ENCODE data around the gene CNOT8. TPM values are rescaled to one million over a fixed set of nuclear protein-coding genes. Genes with fewer than 3 reads are reported as not detected.
A peak's percentile ranks its signal among the peaks of the same experiment; 100 is the strongest.
"Not testable (repeated sequence)": the region's sequence is repeated elsewhere in the genome, so short reads cannot be mapped to it uniquely, and the experiment has no call there.

Gene CNOT8
- 44.6 TPM for polyA plus RNA-seq (2013, experiment 1 of 2; ENCODE audit: insufficient read length)
- polyA plus RNA-seq (2013, experiment 2 of 2; ENCODE audit: insufficient read length) = 38.4 TPM

DNA sequence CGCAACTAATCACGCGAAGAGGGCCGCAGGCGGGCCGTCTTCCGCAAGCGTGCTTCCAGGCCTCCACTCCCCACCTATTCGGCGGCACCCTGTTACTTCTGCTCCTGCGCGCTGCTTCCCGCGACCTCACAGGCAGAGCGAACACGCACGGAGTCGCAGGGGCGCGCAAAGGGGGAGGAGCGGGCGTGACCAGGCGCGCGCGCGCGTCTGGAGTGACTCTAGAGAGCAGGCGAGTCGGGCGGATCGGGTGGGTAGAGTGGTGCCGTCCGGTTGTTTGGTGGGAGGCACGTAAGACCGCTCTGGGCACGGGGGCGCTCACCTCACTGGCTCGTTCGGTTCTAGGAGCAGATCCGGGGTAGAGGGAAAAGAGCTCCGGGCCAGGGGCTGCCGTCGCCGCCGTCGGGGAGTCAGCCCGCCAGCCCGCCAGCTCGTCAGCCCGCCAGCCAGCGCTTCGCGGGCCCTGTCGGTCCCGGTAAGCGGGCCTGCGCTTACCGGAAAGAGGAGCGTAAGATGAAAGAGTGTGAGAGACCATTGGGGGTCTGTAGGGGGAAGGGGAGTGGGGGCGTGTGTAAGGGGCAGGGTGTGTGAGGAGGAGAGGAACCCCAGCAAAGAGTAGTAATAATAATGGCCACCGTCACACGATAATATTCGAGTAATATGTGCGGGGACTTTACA is at the start of gene CNOT8:
CNOT8 (plus strand) TSS at position 331 of the 675 bp plus-strand sequence. CDS start 4,652 bp downstream, outside the sequence.
- DNase-seq = peak; percentile 97

DNA sequence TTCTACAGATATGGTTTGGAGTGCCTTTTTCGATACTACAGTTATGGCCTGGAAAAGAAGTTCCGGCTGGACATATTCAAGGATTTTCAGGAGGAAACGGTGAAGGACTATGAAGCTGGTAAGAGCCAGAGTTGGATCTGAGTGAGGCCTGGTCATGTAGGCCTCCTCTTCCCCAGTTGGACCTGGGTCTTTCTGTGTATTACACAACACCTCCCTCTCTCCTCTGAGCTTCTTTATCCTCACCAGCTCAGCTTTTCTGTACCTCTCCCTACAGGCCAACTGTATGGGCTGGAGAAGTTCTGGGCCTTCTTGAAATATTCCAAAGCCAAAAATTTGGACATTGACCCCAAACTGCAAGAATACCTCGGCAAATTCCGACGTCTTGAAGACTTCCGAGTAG is 47.2 kb upstream of the CNOT8 start:
- DNase-seq = no peak

DNA sequence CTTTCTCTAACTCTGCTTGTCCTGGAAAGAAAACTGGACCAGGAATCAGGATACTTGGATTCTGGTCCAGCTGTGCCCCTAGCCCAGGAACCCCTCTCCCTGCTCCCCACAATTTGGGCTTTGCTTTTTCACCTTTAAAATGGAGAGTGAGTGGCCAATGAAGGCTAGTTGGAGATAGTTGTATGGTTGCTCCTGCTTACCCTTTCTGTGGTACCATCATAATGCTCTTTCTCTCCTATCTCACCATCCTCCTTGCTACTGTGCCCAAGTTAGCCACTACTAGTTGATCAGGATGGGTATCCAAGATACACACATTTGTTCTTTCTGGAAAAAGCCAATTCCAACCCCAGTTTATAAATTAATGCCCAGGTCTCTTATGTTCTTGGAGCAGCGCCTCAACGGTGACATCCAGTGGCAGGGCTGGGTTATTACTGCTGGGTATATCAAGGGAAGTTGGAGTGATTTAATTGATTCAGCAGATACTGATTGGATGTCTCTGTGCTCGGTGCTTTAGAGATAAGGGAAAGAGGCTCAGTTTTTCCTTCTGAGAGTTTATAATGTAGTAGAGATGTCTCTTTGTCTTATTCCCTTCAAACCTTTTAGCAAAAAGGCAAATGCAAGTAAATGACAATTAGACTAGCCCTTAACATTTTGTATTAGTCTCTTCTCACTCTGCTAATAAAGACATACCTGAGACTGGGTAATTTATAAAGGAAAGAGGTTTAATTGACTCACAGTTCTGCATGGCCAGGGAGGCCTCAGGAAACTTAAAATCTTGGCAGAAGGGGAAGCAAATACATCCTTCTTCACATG is 46.6 kb upstream of the CNOT8 start:
- DNase-seq = peak; percentile 61

DNA sequence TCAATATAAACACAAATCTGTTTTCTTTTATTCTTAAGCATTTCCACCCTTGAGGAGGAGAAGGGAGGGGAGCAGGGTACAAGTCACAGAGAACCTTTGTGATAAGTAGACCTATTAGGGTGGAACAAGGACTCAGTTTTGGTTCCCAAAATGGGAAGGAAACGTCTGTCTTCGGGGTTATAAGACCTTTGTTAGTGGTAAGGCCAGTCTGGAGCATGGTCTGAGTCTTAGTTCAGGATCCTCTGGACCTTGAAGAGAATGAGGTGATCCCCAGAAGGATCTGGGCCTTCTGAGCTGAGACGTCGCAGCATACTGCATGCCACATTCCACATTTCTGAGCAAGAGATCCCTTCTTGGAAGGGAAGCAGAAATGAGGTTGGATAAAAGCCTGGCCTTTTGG is 45.3 kb upstream of the CNOT8 start:
- no peak for DNase-seq

GRCh38 chr5:154813736-154814135 is 44.7 kb upstream of the CNOT8 start:
- DNase-seq = no peak

DNA sequence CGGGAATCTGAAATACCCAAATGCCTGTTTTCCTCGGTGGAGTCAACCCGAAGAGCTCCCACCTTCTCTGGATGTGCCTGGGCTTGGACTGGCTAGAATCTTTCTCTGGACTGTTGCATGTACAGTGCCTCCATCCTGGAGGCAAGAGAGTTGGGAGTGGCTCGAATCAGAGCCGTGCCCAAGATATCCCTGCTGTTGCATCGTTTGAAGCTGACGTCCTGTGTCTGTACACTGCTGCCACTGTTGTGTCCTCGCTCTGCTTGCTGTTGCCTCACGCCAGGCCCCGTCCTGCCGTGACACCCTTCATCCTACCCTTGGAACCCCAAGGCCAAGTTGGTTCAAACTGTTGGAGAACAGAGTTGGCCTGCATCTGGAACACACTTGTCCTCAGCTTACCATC is 43.4 kb upstream of the CNOT8 start:
- no peak for DNase-seq

DNA sequence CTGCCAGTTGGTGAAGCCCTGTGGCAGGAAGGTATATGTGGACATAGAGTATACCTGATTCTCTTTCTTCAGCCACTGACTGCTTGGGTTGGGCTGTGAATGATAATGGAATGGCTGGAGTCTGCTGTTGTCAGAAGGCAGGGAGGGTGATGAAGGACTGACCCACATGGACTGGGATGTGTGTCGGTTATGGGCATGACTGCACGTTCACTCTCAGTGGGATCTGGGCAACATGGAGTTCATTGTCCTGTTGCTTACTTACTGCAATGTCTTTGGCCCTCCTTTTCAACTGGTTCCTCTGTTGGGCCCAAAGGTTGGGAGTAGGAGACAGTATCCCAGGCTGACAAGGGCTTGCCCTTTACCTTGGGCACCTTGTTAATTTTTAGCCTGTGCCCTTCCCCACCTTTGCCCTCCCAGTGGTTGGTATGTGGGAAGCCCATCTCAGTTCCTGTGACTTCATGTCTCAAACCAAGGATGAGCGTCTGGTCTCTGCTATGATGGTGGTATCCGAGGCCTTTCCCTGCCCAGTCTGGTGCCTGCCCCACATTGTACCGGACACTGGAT is 42.7 kb upstream of the CNOT8 start:
- no peak for DNase-seq

GRCh38 chr5:154816891-154817492 is 41.4 kb upstream of the CNOT8 start:
- no peak for DNase-seq

DNA sequence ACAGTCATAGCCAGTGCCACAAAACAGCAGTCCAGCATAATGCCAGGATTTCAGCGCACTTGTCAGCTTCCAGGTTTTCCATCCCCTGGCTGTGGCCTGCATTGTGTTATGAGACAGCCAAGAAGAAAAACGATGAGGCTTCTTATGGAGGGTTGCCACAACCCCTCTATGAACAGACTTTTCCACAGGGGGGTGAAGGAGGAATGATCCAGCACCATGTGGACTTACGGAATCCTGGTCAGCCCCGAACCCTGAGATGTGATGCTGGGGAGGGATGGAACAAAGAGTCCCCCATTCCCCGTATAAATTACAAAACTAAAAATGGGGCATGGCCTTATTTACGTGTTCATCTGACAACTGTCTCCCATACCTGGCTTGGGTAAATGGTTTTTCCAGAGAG is 40.6 kb upstream of the CNOT8 start:
- DNase-seq = no peak

DNA sequence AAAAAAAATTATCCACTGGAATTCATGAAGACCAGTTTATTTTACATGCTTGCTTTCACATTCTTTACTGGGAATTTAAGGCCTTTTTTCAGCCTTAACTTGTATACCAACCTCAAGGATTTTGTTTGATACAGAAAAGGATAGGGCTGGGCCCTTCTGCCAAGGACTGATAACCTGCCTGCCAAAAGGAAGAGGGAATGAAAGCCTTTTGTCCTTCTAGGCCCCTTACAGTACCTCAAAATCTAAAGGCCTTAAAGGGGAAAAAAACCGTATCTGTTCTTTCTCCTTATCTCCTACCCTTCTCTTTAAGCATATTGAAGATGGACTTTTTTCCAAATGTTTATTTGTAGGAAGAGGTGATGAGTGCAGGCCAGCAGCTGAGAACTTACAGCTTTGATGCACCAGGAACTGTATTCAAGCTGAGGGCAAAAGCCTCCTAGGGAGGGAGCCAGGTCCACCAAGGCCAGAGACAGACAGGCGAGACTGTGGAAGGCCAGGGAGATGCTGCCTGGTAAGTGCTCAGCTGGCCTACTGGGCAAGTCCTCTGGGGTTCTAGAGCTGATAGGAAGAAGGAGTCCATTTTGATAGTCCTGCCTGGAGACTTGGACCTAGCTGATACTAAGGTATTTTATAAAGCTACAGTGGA is 39.8 kb upstream of the CNOT8 start:
- no peak for DNase-seq

GRCh38 chr5:154819546-154819945 is 38.9 kb upstream of the CNOT8 start:
- DNase-seq = no peak

DNA sequence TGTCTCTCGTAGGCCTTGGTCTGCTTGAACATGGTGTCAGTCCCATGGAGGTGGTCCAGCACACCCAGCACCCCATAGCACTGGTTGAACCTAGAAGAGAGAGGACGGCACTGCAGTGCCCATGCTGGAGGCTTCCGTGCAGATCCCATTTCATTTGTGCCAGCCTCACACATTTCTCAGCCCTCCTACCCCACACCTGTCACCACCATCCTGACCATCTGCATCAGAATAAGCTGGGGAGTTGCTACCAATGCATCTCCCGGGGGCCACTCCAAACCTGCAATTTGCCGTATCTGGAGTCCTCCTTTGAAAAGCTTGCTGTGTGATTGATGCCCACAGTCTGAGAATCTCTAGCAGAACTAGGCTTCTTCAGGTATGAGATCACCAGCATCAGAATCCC is 38.0 kb upstream of the CNOT8 start:
- no peak for DNase-seq

DNA sequence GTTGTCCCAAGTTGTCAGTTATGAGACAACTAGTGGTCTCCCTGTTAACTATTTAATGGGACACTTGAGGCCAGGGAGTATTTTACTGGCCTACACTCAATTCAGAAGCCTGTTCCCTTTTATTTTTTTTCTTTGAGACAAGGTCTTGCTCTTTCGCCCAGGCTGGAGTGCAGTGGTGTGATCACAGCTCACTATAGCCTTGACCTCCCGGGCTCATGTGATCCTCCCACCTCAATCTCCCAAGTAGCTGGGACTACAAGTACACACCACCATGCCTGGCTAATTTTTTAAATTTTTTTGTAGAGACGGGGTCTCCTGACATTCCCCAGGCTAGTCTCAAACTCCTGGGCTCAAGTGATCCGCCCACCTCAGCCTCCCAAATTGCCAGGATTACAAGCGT is 35.5 kb upstream of the CNOT8 start:
- DNase-seq = not testable (repeated sequence)

GRCh38 chr5:154823605-154824004 is 34.8 kb upstream of the CNOT8 start:
- no peak for DNase-seq

DNA sequence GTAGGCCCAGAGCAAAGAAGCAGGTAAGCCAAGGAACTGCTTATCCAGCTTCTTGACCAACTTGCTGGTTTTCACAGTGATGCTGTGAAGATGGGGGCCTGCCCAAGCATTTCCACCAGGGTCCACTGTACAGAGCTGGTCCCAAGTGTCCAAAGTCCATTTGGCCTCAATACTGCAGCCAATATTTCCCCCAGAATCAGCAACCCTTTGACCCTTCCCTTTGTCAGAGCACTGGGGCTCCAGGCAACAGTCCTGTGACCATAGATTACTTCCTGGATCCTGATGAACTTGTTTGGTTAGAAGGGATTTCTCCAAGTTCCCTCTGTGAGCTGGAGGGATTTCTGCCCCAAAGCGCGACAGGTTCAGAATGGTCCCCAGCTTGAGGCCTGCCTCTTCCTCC is 34.4 kb upstream of the CNOT8 start:
- DNase-seq = no peak

DNA sequence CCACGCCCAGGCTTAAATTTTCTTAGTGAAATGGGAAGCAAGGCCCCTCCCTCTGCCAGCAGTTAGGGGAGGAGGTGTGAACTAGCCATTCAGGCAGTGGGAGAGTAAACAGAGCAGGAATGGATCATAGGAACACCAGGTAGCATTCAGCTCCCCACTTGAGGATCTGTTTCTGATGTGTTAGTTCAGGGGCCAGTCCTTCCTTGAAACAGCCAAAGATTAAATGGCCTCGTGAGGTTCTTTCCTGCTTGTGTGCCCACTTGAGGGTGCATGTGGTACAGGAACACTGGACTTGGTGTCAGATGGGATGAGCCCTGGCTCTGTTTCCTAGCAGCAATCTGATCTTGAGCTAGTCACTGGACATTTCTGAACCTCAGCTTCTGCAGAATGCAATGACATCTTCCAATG is 29.2 kb upstream of the CNOT8 start:
- no peak for DNase-seq

GRCh38 chr5:154829589-154830218 is 28.7 kb upstream of the CNOT8 start:
- no peak for DNase-seq

- DNase-seq = no peak
These were observed 28.2 kb upstream of the CNOT8 start for GRCh38 chr5:154830219-154830595.

GRCh38 chr5:154830596-154830995 is 27.8 kb upstream of the CNOT8 start:
- DNase-seq = no peak

GRCh38 chr5:154831451-154831850 is 27.0 kb upstream of the CNOT8 start:
- no peak for DNase-seq

GRCh38 chr5:154832804-154833203 is 25.6 kb upstream of the CNOT8 start:
- DNase-seq = not testable (repeated sequence)

DNA sequence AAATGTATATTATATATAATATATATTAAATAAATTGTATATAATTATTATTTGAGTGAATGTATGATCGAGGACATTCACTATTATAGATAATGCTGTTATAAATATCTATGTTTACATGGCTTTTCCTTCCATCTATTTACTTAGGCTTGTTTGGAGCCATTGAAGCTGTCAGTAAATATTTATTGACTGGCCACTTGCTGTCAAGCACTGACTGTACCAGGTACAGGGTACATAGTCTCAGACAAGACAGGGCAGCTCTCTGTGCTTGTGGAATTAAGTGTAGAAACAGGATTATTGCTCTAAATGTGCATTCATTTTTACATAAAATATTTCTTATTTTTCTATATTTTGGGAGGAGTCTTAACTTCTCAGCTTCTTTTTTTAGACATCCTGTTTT is 24.4 kb upstream of the CNOT8 start:
- no peak for DNase-seq
